LNCAP (cell line): ENCODE measurements around the gene TBX6.

Source experiments
- TF ChIP-seq, protein P1 (sequence below): fragments of 450-650 bp; IDR thresholded peaks from 2 replicates; pipeline ENCODE4 v1.5.1; 2017; ENCODE audit warnings: mild to moderate bottlenecking

TBX6 gene

DNA sequence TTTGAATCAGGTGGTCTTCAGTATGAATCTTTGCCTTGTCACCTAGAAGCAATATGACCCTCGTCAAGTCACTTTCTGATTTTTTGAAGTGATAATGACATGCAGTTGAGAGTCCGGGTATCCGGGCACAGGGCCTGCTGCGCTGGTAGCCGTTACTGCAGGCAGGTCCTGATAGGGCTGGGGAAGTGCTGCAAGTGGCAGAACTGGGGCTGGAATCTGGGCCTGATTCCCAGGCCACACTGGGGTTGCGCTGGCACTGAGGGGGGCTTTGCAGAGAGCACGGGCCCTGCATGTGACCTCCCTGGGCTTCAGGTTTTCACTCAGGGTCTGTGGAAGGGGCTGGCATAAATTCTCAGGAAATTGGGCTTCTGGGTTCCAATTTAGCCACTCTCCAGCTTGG lies 13.0 kb downstream of the TBX6 start:
- TF ChIP-seq, protein P1, sequence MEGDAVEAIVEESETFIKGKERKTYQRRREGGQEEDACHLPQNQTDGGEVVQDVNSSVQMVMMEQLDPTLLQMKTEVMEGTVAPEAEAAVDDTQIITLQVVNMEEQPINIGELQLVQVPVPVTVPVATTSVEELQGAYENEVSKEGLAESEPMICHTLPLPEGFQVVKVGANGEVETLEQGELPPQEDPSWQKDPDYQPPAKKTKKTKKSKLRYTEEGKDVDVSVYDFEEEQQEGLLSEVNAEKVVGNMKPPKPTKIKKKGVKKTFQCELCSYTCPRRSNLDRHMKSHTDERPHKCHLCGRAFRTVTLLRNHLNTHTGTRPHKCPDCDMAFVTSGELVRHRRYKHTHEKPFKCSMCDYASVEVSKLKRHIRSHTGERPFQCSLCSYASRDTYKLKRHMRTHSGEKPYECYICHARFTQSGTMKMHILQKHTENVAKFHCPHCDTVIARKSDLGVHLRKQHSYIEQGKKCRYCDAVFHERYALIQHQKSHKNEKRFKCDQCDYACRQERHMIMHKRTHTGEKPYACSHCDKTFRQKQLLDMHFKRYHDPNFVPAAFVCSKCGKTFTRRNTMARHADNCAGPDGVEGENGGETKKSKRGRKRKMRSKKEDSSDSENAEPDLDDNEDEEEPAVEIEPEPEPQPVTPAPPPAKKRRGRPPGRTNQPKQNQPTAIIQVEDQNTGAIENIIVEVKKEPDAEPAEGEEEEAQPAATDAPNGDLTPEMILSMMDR = no peak

DNA sequence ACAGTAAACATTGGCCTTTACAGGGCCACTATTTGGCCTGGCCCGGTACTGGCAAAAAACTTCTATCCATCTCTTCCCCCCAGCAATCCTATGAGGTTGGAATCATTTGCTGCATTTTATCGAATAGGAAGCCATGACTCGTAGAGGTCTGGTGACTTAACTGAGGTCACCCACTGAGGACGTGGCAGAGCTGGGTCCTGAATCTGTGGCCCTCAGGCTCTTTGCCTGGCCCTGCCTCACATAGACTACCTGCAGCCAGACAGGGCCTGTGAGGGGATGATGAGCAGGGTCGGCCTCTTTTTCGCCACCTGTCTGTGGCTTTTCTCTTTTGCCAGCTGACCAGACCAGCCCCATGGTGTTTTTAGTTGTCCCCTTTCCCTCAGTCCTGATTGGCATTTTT lies 14.1 kb downstream of the TBX6 start:
- TF ChIP-seq, protein P1 = no peak

DNA sequence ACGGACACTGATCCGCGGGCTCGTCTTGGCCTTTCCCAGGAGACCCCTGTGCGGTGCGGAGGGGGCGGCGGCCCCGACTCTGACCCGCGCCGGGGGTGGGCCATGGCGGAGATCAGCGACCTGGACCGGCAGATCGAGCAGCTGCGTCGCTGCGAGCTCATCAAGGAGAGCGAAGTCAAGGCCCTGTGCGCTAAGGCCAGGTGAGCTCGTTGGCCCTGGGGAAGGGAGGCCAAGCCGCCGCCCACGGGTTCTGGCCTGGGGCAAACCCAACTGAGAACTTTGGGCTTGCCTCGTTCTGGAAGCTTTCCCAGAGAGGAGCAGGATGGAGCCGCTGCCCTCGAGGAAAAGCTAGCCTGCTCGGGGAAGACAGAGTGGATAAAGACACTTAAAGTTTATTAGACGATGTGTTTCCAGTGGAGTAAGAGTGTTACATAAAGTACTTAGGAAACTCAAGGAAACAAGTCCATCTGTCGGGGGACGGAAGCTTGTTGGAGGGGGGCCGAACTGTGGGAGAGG lies 15.4 kb downstream of the TBX6 start:
- TF ChIP-seq, protein P1 = no peak

DNA sequence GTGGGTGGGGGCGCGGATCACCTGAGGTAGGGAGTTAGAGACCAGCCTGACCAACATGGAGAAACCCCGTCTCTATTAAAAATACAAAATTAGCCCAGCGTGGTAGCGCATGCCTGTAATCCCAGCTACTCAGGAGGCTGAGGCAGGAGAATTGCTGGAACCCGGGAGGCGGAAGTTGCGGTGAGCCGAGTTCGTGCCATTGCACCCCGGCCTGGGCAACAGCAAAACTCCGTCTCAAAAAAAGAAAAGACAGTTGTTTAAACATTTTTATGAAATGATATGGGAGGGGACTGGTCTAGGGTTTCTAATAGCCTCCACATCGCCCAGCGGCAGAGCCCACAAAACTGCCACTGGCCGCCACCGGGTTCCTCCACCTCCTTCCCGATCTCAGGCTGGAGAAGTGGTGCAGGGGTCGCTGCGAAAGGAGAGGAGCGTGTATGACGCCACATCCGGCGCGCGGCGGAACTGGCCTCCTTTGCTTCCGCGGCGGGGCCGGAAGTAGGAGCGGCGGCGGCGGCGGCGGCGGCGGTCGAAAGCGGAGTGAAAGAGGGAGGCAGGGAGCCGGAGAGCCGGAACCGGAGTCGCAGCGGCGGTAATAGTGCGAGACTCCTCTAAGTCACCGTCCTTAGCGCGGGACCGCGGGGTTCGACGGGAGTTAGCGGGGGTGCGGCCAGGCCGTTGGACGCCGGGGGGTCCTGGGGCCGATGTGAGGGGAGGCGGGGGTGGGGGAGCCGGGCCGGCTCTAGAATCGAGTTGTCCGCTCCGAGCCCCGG lies 16.0 kb downstream of the TBX6 start, which contains the start of gene PPP4C:
PPP4C (plus strand) TSS at position 492 of the 773 bp plus-strand sequence. CDS start 384 bp downstream, outside the sequence.
- TF ChIP-seq, protein P1 = no peak

DNA sequence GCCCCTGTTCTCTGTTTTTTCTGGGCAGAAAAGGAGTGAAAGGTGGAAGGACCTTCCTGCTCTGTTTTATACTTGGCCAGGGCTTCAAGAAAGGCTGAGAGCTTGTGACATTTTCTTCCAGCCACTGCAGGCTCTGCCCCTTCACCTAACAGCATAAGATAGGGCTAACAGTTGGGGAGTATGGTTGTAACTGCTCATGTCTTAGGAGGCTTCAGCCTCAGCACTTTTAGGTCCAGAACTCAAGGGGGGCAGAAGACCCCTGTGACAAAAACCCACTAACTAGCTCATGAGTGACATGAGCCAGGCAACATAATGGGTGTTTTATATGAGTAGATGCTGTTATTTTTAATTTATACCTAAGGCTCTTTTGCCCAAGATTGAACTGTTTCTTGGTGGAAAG lies 21.2 kb downstream of the TBX6 start:
- TF ChIP-seq, protein P1 = no peak

DNA sequence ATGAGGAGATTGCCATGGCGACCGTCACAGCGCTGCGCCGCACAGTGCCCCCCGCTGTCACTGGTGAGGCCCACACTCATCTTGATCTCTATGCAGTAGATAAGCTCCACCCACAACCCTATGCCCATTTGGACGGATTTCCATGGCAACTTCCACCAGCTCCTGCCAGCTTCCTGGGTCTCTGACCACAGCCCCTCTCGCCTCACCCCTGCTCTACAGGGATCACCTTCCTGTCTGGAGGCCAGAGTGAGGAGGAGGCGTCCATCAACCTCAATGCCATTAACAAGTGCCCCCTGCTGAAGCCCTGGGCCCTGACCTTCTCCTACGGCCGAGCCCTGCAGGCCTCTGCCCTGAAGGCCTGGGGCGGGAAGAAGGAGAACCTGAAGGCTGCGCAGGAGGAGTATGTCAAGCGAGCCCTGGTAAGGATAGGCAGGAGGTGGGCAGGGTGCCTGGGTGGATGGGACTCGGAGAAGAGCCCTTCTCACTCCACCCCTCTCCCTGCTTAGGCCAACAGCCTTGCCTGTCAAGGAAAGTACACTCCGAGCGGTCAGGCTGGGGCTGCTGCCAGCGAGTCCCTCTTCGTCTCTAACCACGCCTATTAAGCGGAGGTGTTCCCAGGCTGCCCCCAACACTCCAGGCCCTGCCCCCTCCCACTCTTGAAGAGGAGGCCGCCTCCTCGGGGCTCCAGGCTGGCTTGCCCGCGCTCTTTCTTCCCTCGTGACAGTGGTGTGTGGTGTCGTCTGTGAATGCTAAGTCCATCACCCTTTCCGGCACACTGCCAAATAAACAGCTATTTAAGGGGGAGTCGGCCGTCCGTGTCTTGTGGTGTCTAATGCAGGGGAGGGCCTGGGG lies 21.9 kb downstream of the TBX6 start:
- TF ChIP-seq, protein P1 = no peak

DNA sequence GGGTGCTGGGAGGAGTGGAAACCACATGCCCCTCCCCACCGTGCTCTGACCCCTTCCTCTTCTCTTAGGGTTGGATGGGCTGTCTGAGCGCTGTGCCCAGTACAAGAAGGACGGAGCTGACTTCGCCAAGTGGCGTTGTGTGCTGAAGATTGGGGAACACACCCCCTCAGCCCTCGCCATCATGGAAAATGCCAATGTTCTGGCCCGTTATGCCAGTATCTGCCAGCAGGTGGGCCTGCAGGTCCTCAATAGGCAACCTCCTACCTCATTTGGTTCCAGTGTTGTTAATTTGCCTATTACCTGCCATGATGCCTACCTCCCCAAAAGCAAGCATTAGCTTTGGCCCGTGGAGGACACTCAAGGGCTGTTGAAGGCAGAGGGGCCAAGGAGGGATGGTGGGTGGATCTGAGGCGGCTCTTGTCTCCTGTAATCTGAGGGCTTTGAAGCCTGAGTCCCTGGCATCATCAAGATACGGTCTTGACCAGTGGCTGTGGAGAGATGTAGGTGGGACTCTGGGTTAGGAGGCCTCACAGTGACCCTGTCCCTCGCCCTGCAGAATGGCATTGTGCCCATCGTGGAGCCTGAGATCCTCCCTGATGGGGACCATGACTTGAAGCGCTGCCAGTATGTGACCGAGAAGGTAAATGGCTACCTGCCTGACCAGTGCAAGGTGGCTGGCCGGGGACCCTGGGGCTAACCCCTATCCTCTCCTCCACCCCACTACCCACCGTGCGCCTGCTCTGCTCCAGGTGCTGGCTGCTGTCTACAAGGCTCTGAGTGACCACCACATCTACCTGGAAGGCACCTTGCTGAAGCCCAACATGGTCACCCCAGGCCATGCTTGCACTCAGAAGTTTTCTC lies 22.7 kb downstream of the TBX6 start:
- TF ChIP-seq, protein P1 = peak; percentile 54; the same call in 1 of the 2 replicates
